Effector memory CD4-positive, alpha-beta T cell (primary cell): Measurements from ENCODE around the gene TMEM269.
"Not testable (repeated sequence)": the region's sequence is repeated elsewhere in the genome, so short reads cannot be mapped to it uniquely, and the experiment has no call there.

Experiments used
- DNase-seq, 3 donors: peaks; one replicate each; pipeline ENCODE4 v3.0.0-alpha.2; 2020
- H3K27ac ChIP-seq: 2 replicates; pipeline ENCODE4 v1.7.0; 2013; ENCODE audit warnings: mild to moderate bottlenecking, low read length, moderate library complexity; ENCODE audit not compliant: insufficient read depth, poor library complexity, severe bottlenecking
- H3K27me3 ChIP-seq: replicated peaks from 2 replicates; pipeline ENCODE4 v1.7.0; 2013; ENCODE audit warnings: mild to moderate bottlenecking, low read length; ENCODE audit not compliant: insufficient read depth, control insufficient read depth, poor library complexity, severe bottlenecking
- H3K36me3 ChIP-seq: 2 replicates; pipeline ENCODE4 v1.7.0; 2013; ENCODE audit warnings: mild to moderate bottlenecking, low read length, moderate library complexity; ENCODE audit not compliant: control insufficient read depth, insufficient read depth
- H3K4me1 ChIP-seq: 2 replicates; pipeline ENCODE4 v1.7.0; 2013; ENCODE audit warnings: low read length, mild to moderate bottlenecking; ENCODE audit not compliant: control insufficient read depth, insufficient read depth, poor library complexity, severe bottlenecking
- H3K4me3 ChIP-seq: 2 replicates; pipeline ENCODE4 v1.7.0; 2013; ENCODE audit warnings: low read length, low read depth, mild to moderate bottlenecking; ENCODE audit not compliant: insufficient read depth, poor library complexity, severe bottlenecking
- H3K9me3 ChIP-seq: 2 replicates; pipeline ENCODE4 v1.7.0; 2013; ENCODE audit warnings: mild to moderate bottlenecking, low read length, moderate library complexity; ENCODE audit not compliant: control insufficient read depth

TMEM269 gene

DNA sequence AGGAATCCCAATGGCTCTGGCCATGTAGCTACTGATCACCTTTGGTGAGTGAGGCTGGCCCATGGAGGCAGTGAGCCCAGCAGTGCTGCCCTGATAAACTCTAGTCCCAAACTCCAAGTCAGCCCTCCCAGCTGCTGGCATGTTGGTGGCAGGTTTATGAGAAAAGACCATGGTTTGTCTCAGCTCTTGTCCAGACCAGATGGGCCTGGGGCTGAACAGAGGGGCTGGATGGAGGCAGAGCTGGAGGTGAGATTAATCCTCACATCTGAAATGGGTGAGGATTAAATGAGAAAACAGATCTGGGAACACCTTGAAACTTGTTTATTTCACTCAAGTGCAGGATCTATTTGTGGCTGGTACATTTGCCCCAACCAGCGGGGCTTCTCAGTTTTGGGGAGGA, 3.2 kb downstream of the TMEM269 start:
- Histone ChIP-seq H3K27ac (no peak overlapping the region), H3K4me3 (no peak overlapping the region), H3K9me3 (no peaks in the 10 kb centered on the region), H3K4me1 (peaks cover 10% of the 10 kb centered on the region), H3K36me3 (no peaks in the 10 kb centered on the region), H3K27me3 (no peaks in the 10 kb centered on the region)
- no peak for DNase-seq

DNA sequence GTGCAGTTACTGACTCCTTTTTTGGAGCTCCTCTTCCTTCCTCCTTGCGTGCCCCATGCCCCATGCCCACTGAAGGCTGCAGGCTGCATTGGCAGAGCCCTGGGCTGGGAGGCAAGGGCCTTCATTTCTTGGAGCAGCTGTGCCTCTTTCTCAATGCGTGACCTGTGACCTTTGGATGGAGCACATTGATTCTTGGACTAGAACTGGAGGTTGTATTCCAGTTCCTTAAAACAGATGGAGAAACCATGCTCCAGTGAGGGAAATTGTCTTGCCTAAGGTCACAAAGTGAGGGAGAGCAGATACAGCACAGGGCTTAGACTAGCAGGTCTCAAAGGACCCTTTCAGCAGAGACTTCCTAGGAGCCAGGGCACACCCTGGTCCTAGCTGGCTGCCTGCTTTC, 9.0 kb downstream of the TMEM269 start:
- no peak for DNase-seq
- H3K4me1 ChIP-seq, result no peaks in the 10 kb centered on the region

DNA sequence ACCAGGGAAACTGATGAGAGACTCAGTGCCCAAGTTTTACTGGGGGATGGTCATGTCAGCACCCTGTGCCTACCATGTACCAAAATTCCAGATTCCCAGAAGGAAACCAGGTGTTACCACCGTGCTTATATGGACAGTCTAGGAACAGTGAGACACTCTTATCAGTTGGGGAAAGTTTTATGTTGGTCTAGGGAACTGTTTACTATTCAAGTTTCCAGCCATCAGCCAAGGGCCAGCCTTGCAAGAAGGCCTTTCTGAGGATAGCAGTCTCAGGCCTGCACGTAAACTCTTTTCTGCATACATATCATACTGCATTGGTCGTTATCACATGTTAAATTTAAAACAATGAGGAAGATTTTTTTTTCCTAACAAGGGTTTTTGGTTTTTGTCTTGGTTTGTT, 12.6 kb downstream of the TMEM269 start:
- DNase-seq, result no peak
- Histone ChIP-seq H3K4me3 (no peak overlapping the region), H3K9me3 (no peaks in the 10 kb centered on the region), H3K27ac (no peak overlapping the region), H3K27me3 (no peaks in the 10 kb centered on the region), H3K4me1 (no peaks in the 10 kb centered on the region), H3K36me3 (no peaks in the 10 kb centered on the region)

More for the DNA sequence above, 9.0 kb downstream of the TMEM269 start:
- no peaks in the 10 kb centered on the region for H3K9me3 ChIP-seq
- no peak overlapping the region for H3K27ac ChIP-seq
- no peaks in the 10 kb centered on the region for H3K27me3 ChIP-seq
- H3K4me3 ChIP-seq, result no peak overlapping the region
- no peaks in the 10 kb centered on the region for H3K36me3 ChIP-seq

DNA sequence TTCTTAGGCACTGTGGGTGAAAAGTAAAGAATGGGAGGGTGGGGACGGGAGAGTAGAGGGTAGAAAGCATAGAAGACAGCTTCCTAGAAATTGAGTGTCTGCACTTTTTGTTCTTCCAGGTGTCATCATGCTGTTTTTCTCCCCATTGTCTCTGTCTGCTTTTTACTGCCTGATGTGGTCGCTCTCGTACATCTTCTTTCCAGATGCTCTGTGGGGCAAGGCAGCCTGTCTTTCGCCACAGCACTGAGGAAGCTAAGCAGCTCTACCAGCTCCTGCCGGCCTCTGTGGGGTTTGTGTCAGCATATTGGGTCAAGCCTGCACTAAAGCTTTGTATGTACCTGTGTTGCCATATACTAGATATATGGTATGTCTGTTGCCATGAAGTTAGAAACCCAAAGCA, 13.2 kb downstream of the TMEM269 start:
- no peak for DNase-seq
- Histone ChIP-seq H3K9me3 (no peaks in the 10 kb centered on the region), H3K27me3 (no peaks in the 10 kb centered on the region), H3K36me3 (no peaks in the 10 kb centered on the region), H3K4me3 (no peak overlapping the region), H3K4me1 (no peaks in the 10 kb centered on the region), H3K27ac (no peak overlapping the region)

DNA sequence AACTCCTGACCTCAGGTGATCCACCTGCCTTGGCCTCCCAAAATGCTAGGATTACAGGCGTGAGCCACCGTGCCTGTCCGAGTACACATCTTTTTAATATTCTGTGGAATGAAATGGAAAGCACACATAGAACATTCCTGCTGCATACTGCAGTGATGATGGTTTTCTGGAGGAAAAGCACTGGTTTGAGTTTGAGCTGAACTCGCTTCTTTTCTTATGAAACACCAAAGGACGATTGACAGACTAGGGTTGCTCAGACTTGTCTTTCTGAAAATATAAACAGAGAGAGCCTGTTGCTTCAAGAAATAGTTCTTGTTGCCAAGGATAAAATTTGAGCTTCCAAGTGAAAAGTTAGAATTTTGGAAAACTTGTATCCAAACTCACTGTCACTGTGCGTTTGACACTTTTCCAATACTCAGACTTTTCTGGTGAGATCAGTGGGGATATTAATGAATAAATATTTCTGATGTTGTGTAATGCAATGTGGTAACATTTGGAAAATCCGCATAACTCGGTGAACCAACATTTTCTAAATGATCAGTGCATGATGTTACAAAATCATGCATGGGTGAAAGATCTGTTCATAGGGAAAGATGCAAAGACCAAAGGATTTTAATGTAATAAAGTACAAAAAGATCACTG, 17.2 kb downstream of the TMEM269 start:
- Histone ChIP-seq H3K4me3 (no peak overlapping the region), H3K9me3 (no peaks in the 10 kb centered on the region), H3K27ac (no peak overlapping the region), H3K4me1 (no peaks in the 10 kb centered on the region), H3K27me3 (no peaks in the 10 kb centered on the region), H3K36me3 (no peaks in the 10 kb centered on the region)
- no peak for DNase-seq

DNA sequence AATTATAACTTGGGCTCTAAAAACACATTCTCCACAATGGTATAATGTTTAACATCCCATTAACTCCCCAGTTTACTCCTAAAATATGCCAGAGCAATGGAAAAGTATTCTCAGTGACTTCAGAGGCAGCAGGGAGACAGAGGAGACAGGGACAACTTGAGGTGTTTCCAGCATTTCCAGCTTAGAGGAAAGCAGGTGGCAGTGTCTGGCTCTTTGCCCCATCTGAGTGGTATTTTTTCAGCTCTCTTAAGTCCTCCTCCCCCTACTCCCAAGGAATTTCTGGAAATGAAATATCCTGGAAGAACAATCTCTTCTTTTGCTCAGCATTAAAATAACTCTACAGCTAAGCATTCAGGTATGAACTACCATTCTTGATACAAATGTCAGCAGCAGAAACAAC, 21.4 kb downstream of the TMEM269 start:
- H3K27me3 ChIP-seq, result no peaks in the 10 kb centered on the region

DNA sequence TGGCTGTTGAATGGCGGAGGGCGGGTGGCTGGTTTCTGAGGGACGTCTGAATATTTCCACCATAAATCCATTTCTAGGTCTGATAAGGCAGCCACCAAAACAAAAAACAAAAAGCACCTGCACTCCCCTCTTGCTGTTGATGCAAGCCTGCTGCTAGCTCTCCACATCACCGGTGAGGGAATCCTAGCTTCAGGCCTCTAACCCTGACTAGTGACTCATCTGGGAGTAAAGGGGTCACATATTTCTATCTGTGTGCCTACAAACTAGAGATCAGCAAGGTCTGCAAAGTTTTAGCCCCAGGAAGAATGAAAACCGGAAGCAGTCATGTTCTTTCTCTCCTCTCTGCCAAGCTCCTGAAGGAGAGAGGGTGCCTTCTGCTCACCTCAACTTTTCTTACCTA, 21.8 kb downstream of the TMEM269 start:
- no peak for DNase-seq
- Histone ChIP-seq H3K4me1 (no peaks in the 10 kb centered on the region), H3K4me3 (no peak overlapping the region), H3K36me3 (no peaks in the 10 kb centered on the region), H3K9me3 (no peaks in the 10 kb centered on the region), H3K27ac (no peak overlapping the region), H3K27me3 (no peaks in the 10 kb centered on the region)

More for the DNA sequence above, 21.4 kb downstream of the TMEM269 start:
- DNase-seq, result no peak
- Histone ChIP-seq H3K4me1 (no peaks in the 10 kb centered on the region), H3K36me3 (no peaks in the 10 kb centered on the region), H3K4me3 (no peak overlapping the region), H3K27ac (no peak overlapping the region), H3K9me3 (no peaks in the 10 kb centered on the region)

DNA sequence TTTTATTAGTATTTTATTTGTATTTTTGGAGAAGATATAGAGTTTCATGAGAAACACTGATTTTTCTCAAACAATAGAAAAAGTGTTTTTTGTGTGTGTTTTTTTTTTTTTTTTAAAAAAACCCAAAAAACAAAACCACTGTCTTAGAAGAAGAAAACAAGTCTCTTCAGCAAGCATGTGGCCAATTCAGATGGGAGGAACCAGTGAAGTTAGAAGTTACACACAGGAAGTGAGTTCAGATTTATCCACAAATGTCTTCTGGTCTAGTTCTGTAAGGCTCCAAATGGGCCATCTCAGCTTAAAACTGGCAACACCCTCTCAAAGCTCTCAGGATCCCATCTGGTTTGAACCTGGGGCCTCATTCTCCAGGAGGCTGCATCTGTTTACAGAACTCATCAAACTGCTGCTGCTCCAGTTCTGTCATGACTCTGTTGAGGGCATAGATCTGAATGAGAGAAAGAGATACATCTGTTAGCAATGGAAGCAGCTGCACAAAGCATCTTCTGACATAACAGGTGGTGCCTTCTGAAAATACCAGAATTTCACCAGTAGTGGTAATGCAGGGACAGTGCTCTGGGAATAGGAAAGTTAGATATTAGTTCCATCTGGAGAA, 22.4 kb downstream of the TMEM269 start:
- H3K27me3 ChIP-seq, result no peaks in the 10 kb centered on the region
- no peaks in the 10 kb centered on the region for H3K36me3 ChIP-seq
- H3K4me3 ChIP-seq, result no peak overlapping the region
- DNase-seq, result no peak
- H3K4me1 ChIP-seq, result no peaks in the 10 kb centered on the region
- H3K27ac ChIP-seq, result no peak overlapping the region
- no peaks in the 10 kb centered on the region for H3K9me3 ChIP-seq

DNA sequence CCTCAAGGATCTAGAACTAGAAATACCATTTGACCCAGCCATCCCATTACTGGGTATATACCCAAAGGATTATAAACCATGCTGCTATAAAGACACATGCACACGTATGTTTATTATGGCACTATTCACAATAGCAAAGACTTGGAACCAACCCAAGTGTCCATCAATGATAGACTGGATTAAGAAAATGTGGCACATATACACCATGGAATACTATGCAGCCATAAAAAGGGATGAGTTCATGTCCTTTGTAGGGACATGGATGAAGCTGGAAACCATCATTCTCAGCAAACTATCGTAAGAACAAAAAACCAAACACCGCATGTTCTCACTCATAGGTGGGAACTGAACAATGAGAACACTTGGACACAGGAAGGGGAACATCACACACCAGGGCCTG, 30.0 kb downstream of the TMEM269 start:
- DNase-seq, H3K36me3 ChIP-seq, H3K27ac ChIP-seq, H3K4me3 ChIP-seq, H3K27me3 ChIP-seq, H3K9me3 ChIP-seq: not testable (repeated sequence)
- peaks cover 16% of the 10 kb centered on the region for H3K4me1 ChIP-seq

DNA sequence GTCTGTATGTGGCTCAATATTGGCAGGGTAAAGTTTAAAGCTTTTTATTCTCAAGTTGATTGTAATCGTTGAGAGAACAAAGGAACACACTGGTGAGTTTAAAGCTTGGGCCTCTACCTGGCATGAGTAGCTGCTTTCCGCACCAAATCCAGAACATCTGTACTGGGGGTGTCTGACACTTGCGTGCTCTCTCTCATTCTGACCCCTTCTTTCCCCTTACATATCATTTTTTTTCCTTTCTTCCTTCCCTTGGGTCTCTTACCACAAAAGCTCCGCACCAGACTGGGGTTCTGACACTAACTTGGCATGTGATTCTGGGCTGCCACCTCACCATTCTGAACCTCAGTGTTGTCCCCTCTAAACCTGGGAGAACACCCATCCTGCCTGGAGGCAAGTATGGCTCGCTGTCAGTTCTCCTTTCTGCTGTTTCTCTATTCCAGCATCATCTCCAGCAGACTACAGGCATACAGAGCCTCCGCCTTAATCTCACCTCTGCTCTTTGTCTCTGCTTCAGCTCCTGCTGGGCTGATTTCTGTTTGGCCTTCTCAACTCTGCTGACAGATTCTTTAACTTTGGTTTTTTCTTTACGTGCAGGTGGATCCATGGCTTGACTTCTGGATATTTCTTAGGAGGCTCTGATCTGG, 31.3 kb downstream of the TMEM269 start:
- Histone ChIP-seq H3K4me1 (peaks cover 16% of the 10 kb centered on the region), H3K27ac (peak overlapping the region; percentile 92), H3K36me3 (no peaks in the 10 kb centered on the region), H3K27me3 (no peaks in the 10 kb centered on the region), H3K4me3 (peak overlapping the region; percentile 94), H3K9me3 (no peaks in the 10 kb centered on the region)
- no peak for DNase-seq
